Keratinocyte (primary cell): ENCODE results near the gene PHKA2. TPM values are rescaled to one million over a fixed set of nuclear protein-coding genes. Genes with fewer than 3 reads are reported as not detected.

Source experiments
- DNase-seq: peaks from one replicate; pipeline ENCODE4 v3.0.0-alpha.2; 2011; ENCODE audit warnings: low read depth, missing footprints, low spot score
- FAIRE-seq: peaks from 2 replicates; lab custom pipeline; 2011; peaks lifted over from hg19 to GRCh38; lab: Jason Lieb, UNC
- H2AFZ ChIP-seq: 2 replicates; pipeline ENCODE4 v1.6.0; 2012; ENCODE audit warnings: low read length, control low read depth, inconsistent platforms; ENCODE audit not compliant: control insufficient read depth
- H3K27ac ChIP-seq: 2 replicates; pipeline ENCODE4 v1.5.1; 2011; ENCODE audit warnings: low read length; ENCODE audit not compliant: control insufficient read depth, insufficient read depth
- H3K27me3 ChIP-seq: 3 replicates; pipeline ENCODE4 v1.6.0; 2011; ENCODE audit warnings: low read length; ENCODE audit not compliant: control insufficient read depth, insufficient read depth; ENCODE audit errors: extremely low read depth
- H3K36me3 ChIP-seq, 2 experiments: 2 replicates in 1 of 2; 3 replicates in 1 of 2; pipeline ENCODE4 v1.5.1; 2011; ENCODE audit warnings: low read length in 2 of 2, mild to moderate bottlenecking in 1 of 2; ENCODE audit not compliant: control insufficient read depth in 2 of 2, insufficient read depth in 2 of 2; ENCODE audit errors: extremely low read depth in 1 of 2
- H3K4me1 ChIP-seq: 3 replicates; pipeline ENCODE4 v1.5.1; 2011; ENCODE audit warnings: low read length; ENCODE audit not compliant: control insufficient read depth, insufficient read depth; ENCODE audit errors: extremely low read depth
- H3K4me2 ChIP-seq: 3 replicates; pipeline ENCODE4 v1.6.0; 2011; ENCODE audit warnings: low read depth, low read length; ENCODE audit not compliant: control insufficient read depth, insufficient read depth; ENCODE audit errors: extremely low read depth
- H3K4me3 ChIP-seq, 3 experiments: fragments of 200-600 bp in 1 of 3; sonication (generic) in 1 of 3; 2 replicates in 2 of 3; 3 replicates in 1 of 3; pipeline ENCODE4 v1.5.1; 2011 to 2016; ENCODE audit warnings: low read length in 3 of 3, mild to moderate bottlenecking in 3 of 3, control low read depth in 2 of 3, inconsistent platforms in 1 of 3, low read depth in 1 of 3, mixed read lengths in 1 of 3, mixed run types in 1 of 3, moderate library complexity in 1 of 3; ENCODE audit not compliant: control insufficient read depth in 2 of 3, insufficient read depth in 2 of 3; ENCODE audit errors: extremely low read depth in 1 of 3
- H3K79me2 ChIP-seq: 2 replicates; pipeline ENCODE4 v1.6.0; 2012; ENCODE audit warnings: low read length; ENCODE audit not compliant: control insufficient read depth, insufficient read depth
- H3K9ac ChIP-seq: 3 replicates; pipeline ENCODE4 v1.6.0; 2011; ENCODE audit warnings: low read length; ENCODE audit not compliant: control insufficient read depth, insufficient read depth; ENCODE audit errors: extremely low read depth
- H3K9me1 ChIP-seq: 3 replicates; pipeline ENCODE4 v1.6.0; 2011; ENCODE audit warnings: low read length; ENCODE audit not compliant: control insufficient read depth, insufficient read depth; ENCODE audit errors: extremely low read depth
- H3K9me3 ChIP-seq: 2 replicates; pipeline ENCODE4 v1.5.1; 2012; ENCODE audit warnings: low read depth, low read length; ENCODE audit not compliant: control insufficient read depth
- H4K20me1 ChIP-seq: 3 replicates; pipeline ENCODE4 v1.6.0; 2011; ENCODE audit warnings: low read length; ENCODE audit not compliant: control insufficient read depth, insufficient read depth; ENCODE audit errors: extremely low read depth
- CTCF ChIP-seq, 3 experiments: IDR thresholded peaks in 1 of 3; conservative IDR thresholded peaks in 1 of 3; optimal IDR thresholded peaks in 1 of 3; 2 replicates in 2 of 3; 3 replicates in 1 of 3; pipeline versions ENCODE3 to v1.5.1; 2011; ENCODE audit warnings: low read length in 3 of 3, mild to moderate bottlenecking in 3 of 3, moderate library complexity in 2 of 3, control low read depth in 1 of 3, inconsistent platforms in 1 of 3; ENCODE audit not compliant: insufficient read depth in 2 of 3; ENCODE audit errors: extremely low read depth in 1 of 3
- EZH2 ChIP-seq: IDR thresholded peaks from one replicate; pipeline ENCODE4 v1.6.1; 2012; ENCODE audit warnings: inconsistent platforms, mild to moderate bottlenecking, low read length, moderate library complexity
- dilution Hi-C: fragments of 300-500 bp; cut with MboI; formaldehyde crosslinking; loops from one replicate; pipeline ENCODE4 v1.7.0; 2020; ENCODE audit warnings: low sequenced_read_pairs; ENCODE audit not compliant: extremely low pct_ligation_motif_present
- polyA plus RNA-seq, 5 experiments: library from polyadenylated mRNA; depleted of rRNA in 3 of 5; stranded (reverse) in 3 of 5; stranded (forward) in 1 of 5; unstranded in 1 of 5; fragments of >200 nt; gene quantifications; 1 replicate in 1 of 5; 2 replicates in 3 of 5; 3 replicates in 1 of 5; pipeline versions ENCODE4 v1.2.1 to v1.2.3, GENCODE V29; 2011 to 2012; ENCODE audit warnings: missing spikeins in 2 of 5, low read depth in 1 of 5, low replicate concordance in 1 of 5

The PHKA2 gene
- polyA plus RNA-seq, 1 donor (not counting 4 experiments of a cell fraction or from before 2014, with no cell fraction given), result 14.1 TPM

GRCh38 chrX:18945483-18945882, 38.4 kb downstream of the PHKA2 start:
- no peak overlapping the region for H3K4me3 ChIP-seq
- H3K9me1 ChIP-seq, result no peaks in the 10 kb centered on the region
- no peaks in the 10 kb centered on the region for H4K20me1 ChIP-seq
- H3K27me3 ChIP-seq, result no peaks in the 10 kb centered on the region
- no peaks in the 10 kb centered on the region for H3K79me2 ChIP-seq
- H3K4me1 ChIP-seq, result no peaks in the 10 kb centered on the region
- no peaks in the 10 kb centered on the region for H3K36me3 ChIP-seq
- H3K9me3 ChIP-seq, result no peaks in the 10 kb centered on the region
- H3K27ac ChIP-seq, result no peak overlapping the region
- no peak overlapping the region for H3K9ac ChIP-seq
- no peak overlapping the region for H2AFZ ChIP-seq
- DNase-seq (no peak), FAIRE-seq (no peak)
- dilution Hi-C loops, result no loop called here
- no peak for TF ChIP-seq EZH2
- TF ChIP-seq CTCF (optimal IDR thresholded peaks at IDR 0.05 in 1 of 3, IDR thresholded peaks at IDR 0.05 in 1 of 3, conservative IDR thresholded peaks at IDR 0.05 in 1 of 3; ENCODE audit: extremely low read depth in 1 of 3, insufficient read depth in 2 of 3, low read length in 3 of 3), result no peak
- H3K4me2 ChIP-seq, result no peak overlapping the region

- dilution Hi-C loops, result no loop called here
- no peak for FAIRE-seq
- no peaks in the 10 kb centered on the region for H3K27me3 ChIP-seq
These were observed 39.4 kb downstream of the PHKA2 start for GRCh38 chrX:18944482-18944881.

More at GRCh38 chrX:18944482-18944881, 39.4 kb downstream of the PHKA2 start:
- H3K4me1 ChIP-seq, result no peaks in the 10 kb centered on the region
- no peaks in the 10 kb centered on the region for H3K9me3 ChIP-seq
- H2AFZ ChIP-seq, result no peak overlapping the region
- H3K27ac ChIP-seq, result no peak overlapping the region
- no peaks in the 10 kb centered on the region for H3K36me3 ChIP-seq
- H3K79me2 ChIP-seq, result no peaks in the 10 kb centered on the region
- no peak overlapping the region for H3K9ac ChIP-seq
- no peaks in the 10 kb centered on the region for H4K20me1 ChIP-seq
- no peak overlapping the region for H3K4me3 ChIP-seq
- DNase-seq, result no peak
- TF ChIP-seq EZH2 (no peak), CTCF (optimal IDR thresholded peaks at IDR 0.05 in 1 of 3, IDR thresholded peaks at IDR 0.05 in 1 of 3, conservative IDR thresholded peaks at IDR 0.05 in 1 of 3; ENCODE audit: extremely low read depth in 1 of 3, insufficient read depth in 2 of 3, low read length in 3 of 3) (no peak)
- no peak overlapping the region for H3K4me2 ChIP-seq
- H3K9me1 ChIP-seq, result no peaks in the 10 kb centered on the region
